LHCN-M2 (cell line): Measurements from ENCODE around the gene DUSP8. TPM values are rescaled to one million over a fixed set of nuclear protein-coding genes. Genes with fewer than 3 reads are reported as not detected.

Source experiments
- DNase-seq: peaks from one replicate; pipeline ENCODE4 v3.0.0-alpha.2; 2012; ENCODE audit warnings: low read depth
- total RNA-seq: library from RNA; depleted of rRNA; stranded (reverse); fragments of >200 nt; gene quantifications from 2 replicates; pipeline ENCODE4 v1.2.3, GENCODE V29; 2014

The DUSP8 gene
- total RNA-seq, 1 experiment from 2014 or later = not detected

GRCh38 chr11:1566381-1567051 is 5.6 kb downstream of the DUSP8 start:
- DNase-seq = no peak

DNA sequence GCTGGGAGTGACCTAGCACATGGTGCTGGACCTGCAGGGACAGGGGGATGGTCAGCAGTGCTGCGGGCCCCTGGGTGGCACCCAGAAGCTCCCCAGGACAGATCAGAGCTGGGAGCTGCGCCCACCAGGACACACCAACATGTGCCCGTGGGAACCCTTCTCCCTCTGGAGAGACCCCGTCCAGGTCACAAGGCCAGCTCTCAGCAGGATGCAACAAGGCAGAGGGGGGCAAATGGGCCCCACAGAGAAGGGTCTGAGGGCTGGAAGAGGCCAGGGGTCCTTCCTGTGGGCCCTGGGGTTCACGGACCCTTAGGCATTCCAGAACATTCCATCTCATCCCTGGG is 6.2 kb downstream of the DUSP8 start:
- DNase-seq = no peak

DNA sequence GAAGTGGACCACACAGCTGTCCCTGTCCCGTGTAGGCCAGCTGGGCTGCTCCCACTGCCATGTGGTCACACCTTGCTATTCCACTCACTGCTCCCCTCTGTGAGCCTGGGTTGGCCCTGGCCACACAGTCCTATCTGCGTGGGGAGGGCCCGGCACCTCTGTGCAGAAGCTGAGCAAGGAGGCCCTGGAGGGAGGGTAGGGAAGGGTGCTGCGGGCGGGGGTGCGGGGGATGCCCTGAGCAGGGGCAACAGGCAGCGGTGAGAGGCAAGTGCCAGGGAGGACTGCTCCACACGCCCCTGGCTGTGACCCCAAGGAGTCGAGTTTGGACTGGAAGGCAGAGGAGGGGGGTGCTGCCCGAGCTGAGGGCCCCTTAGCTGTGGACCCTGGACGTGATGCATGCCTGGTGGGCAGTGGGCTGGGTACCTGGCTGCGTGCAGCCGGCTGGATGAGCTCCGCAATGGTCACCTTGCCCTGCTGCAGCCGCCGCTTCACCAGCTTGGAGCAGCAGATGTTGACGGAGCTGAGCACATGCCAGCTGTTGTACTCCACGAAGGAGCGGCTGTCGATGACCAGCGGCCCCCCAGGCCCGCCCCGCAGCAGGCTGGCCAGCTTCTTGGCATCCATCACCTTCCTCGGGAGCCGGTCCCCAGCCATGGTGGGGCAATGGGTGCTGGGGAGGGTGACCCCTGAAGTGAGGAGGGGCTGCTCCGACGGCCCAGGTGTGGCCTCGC is 6.7 kb downstream of the DUSP8 start:
- no peak for DNase-seq

DNA sequence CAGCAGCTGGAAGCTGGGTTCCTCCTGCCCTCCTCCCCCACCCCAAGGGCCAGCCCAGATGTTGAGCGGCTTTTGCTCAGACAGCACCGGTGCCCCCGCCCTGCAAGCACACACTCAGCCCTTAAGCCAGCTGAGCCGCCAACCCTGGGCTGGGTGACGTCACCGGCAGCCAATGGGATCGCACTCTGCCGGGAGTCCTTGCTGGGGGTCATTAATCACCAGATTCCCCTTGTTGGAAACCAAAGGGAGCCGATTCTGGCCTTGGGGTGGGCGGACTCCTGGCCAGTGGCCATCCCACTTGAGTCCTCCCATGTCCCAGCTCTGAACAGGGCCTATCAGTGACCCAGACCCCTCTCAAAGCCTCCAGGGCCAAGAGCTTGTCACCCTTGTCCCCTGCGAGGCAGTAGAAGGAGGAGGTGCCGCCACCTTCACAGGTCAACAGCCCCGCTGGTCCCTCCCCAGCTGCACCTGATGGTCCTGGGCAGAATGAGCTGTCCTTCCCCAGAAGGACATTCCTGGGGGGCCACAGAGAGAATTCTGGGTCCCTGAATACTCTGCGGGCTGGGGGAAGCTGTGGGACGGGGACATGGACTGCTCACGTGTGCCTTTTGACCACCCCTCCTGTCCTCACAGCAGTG is 7.4 kb downstream of the DUSP8 start:
- no peak for DNase-seq

DNA sequence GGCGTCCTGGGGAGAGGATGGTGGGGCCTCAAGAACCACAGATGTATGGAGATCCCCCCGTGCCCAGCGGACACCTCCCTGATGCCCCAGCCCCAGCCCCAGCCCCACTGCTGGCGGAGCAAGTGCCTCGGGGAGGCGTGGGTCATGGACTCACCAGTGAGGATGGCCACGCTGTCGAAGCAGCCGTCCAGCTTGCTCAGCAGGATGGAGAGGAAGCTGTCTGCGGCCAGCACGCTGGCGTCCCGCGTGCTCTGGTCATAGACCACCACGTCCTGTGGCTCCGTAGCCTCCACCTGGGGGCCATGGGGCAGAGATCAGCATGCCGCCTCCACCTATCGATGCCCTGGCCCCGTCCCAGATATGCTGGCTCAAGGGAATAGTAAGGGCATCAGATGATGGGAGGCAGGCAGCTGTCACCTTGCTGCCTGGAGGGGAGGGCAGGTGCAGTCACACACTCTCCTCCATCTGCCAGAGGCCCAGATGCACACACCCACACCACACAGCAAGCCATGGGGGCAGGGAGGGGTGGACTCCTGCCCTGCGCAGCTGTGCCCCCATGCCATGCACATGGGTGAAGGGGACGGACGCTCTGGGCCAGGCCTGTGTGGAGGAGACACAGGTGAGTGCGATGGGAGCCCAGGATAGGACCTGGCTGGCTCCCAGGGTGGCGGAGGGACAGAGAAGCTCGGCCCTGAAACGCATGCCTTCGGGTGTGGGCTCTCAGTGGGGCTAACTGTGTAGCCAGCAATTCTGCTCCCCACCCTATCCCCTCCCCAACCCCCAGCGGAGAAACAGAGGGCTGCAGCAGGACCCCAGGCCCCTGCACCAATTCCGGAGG is 8.2 kb downstream of the DUSP8 start:
- DNase-seq = no peak

DNA sequence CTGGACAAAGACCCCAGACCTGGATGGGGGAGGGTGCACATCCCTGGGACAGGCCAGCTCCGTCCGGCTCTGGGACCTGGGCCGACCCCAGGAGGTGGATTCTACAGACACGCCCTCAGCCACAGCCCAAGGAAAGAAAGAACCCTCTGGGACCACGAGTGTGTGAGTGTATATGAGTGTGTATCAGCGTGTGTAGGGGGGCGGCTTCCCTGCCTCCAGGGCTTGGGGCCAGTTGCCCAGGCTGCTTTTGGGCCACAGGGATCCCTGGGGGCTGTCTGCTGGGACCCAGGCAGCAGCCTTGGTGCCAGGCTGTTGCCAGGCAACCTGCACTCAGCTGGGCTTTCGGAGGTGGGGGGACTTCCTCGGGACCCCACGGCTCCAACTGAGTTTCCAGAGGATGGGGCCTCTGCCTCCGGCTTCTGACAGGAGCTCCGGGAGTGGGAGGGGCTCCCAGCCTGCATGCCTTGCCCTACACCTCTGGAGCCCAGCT is 8.9 kb downstream of the DUSP8 start:
- no peak for DNase-seq

GRCh38 chr11:1562469-1563148 is 9.5 kb downstream of the DUSP8 start:
- DNase-seq = no peak

DNA sequence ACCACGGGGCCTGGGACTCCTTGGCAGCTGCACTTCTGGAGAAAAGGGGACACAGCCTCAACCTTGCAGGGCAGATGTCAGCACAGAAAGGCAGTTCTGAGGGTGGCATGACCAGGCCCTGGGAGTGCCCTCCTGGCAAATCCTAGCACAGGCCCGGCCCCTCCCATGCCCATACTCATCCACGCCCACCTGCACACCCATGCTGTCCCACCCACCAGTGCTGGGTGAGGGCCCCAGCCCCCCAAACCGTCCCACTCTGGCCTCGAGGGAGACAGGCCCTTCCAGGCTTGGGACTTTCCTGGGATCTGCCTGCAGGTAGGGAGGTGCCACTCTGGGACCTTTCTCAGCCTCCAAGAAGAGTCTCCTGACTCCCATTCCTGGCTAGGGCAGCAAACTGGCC is 10.1 kb downstream of the DUSP8 start:
- DNase-seq = no peak

DNA sequence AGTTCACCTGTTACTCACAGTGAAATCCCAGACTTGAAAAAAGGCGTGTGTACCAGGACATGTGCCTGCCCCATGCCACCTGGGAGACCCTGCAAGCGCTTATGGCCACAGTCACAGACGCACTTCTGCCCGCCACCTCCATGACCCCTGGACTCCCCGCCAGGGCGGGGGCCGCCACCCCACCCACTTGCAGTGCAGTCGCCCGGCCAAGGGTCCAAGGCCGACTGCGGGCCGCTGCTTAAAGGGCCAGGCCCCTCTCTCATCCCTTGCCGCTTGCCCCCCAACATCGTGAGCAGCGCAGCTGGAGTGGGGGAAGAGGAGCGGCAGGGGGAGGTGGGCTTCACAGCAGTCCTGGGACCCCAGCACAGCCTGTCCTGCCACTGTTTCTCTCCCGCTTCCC is 10.8 kb downstream of the DUSP8 start:
- DNase-seq = no peak

DNA sequence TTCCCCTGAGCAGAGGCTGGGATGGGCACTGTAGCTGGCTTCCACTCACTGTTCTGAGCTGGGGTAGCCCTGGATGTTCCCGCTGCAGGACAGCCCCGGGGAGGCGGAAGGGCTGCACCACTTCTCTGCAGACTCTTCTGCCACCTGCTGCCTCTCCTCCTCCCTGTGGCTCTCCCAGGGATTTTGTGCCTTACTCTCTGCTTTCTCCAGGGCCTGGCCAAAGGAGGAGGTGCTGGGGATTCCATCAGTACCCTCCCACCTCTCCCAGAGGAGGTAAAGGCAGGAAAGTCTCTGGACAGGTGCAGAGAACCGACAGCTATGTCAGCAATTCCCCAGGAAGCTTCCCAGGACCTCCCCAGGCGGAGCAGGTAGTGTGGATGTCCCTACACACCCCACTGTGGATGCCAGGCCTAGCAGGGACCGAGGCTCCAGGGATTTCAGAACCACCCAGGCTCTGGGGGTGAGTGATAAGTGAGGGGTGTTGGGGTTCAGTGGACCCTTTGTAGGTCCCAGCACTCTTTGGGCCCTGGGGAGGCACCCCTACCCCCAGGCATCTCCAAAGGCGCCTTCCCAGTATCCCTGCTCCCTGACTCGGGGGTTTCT is 11.3 kb downstream of the DUSP8 start:
- no peak for DNase-seq

- no peak for DNase-seq
Observed at GRCh38 chr11:1560002-1560648, 11.9 kb downstream of the DUSP8 start.

DNA sequence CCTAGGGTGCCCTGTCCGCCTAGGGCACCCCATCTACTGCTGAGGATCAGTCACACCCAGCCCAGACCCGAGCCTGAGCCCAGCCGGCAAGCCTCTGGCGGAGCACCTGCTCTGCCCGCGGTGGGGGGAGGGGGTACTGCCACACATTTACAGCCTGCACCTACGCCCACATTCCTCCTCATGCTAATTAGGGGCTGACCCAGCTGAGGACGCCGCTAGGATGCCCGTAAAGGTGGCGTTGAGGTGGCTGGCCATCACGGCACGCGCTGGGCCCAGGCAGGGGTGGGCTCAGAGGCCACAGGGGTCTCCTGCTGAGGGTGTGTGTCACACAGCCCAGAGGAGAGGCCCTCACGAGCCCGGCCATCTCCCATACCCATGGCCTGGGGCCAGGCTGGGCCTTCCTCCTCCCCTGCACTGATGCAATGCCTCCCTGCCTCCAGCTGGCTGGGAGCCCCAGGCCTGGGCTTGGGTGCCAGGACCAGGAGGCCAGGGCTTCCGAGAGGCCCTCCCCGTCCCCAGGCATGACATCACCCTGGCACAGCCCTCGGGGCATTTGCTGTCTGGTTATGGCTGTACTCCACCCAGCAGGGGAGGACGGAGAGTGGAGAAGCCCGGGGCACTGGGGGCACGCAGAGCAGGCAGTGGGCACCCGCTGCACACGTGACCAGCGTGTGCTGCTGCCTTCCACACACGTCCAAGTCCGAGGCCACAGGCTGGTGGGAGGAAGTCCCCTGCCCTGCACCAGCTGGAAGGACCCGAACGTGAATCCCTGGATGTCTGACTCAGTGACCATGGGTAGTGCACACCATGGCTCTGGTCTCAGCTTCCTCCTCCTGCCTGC is 12.7 kb downstream of the DUSP8 start:
- DNase-seq = no peak

GRCh38 chr11:1558775-1559110 is 13.3 kb downstream of the DUSP8 start:
- no peak for DNase-seq

GRCh38 chr11:1557904-1558774 is 13.9 kb downstream of the DUSP8 start:
- DNase-seq = no peak

DNA sequence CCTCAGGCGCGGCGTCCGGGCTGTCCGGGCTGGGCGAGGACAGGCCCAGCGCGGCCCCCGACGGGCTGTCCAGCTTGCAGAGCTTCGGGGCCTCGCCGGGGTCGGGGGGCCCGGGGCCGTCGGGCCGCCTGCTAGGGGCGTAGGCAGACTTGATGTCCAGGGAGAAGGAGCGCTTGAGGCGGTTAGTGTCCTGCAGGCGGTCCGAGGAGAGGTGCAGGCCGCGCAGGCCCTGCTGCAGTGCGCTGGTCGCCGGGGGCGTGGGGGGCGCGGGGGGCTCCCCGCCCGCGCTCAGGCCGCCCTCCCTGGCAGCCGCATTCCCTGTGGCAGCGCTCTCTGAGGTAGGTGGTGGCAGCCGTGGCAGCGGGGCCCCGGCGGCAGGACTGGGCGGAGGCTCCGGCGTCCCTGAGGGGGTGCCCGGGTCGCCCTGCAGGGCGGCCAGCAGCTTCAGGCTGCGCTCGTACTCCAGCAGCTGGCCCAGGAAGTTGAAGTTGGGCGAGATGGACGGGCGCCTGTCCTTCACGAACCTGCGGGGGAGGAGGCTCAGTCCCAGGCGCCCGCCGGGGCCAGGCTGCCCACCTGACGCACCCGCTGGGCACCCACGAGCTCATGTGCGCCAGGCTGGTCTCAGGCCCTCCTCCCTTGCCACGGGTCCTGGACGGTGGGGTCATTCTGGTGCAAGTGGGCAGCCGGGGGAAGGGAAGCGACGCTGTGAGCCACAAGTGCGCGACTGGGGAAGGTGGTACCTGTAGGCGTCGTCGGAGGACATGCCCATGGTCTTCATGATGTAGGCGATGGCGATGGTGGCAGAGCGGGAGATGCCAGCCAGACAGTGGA is 14.8 kb downstream of the DUSP8 start:
- DNase-seq = no peak

GRCh38 chr11:1556278-1556902 is 15.7 kb downstream of the DUSP8 start:
- no peak for DNase-seq

DNA sequence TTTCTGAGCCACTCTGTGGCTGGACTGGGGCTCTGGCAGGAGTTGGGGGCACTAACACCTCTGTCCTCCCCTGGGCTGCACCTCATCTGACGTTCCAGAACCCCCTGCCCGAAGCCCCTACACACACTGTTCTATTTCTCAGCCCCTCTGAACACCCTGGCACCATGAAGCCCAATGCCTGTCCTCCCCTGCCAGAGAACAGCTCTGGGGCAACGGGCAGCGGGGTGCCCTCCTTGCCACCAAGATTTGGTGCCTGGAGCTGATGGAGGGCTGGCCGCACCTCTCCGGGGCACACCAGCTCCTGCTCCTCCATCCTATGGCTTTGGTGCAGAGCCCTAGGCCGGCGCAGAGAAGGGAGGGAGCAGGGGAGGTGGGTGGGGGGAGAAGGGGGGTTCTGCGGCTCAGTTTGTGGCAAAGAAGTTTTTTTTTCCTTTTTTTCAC is 16.3 kb downstream of the DUSP8 start:
- DNase-seq = no peak
